GM18508 (cell line): ENCODE results near the gene THOC6.

Source experiments
- ATAC-seq: cut with Tn5 transposase; IDR thresholded peaks from one replicate; pipeline ENCODE4 v1.9.1; 2021; ENCODE audit warnings: moderate number of reproducible peaks; ENCODE audit not compliant: insufficient read depth, unreplicated experiment

THOC6 gene

GRCh38 chr16:2990891-2991290, 32.9 kb upstream of the THOC6 start:
- ATAC-seq: no peak

GRCh38 chr16:2991566-2992261, 32.1 kb upstream of the THOC6 start:
- ATAC-seq: no peak

GRCh38 chr16:2992383-2993081, 31.3 kb upstream of the THOC6 start:
- no peak for ATAC-seq

GRCh38 chr16:2996298-2996697, 27.5 kb upstream of the THOC6 start:
- no peak for ATAC-seq

GRCh38 chr16:2999929-3000328, 23.9 kb upstream of the THOC6 start:
- no peak for ATAC-seq

GRCh38 chr16:3000540-3000939, 23.3 kb upstream of the THOC6 start:
- ATAC-seq: no peak

- ATAC-seq: no peak
These were observed 22.5 kb upstream of the THOC6 start for GRCh38 chr16:3001316-3001715.

GRCh38 chr16:3003582-3004270, 20.1 kb upstream of the THOC6 start:
- ATAC-seq: peak; percentile 88

GRCh38 chr16:3004319-3004718, 19.5 kb upstream of the THOC6 start:
- ATAC-seq: no peak

GRCh38 chr16:3004781-3005284, 19.0 kb upstream of the THOC6 start:
- ATAC-seq: no peak

GRCh38 chr16:3007059-3007956, 16.5 kb upstream of the THOC6 start:
- no peak for ATAC-seq

- ATAC-seq: no peak
These were observed 15.7 kb upstream of the THOC6 start for GRCh38 chr16:3007957-3008689.

- no peak for ATAC-seq
These were observed 15.2 kb upstream of the THOC6 start for GRCh38 chr16:3008690-3009037.

GRCh38 chr16:3009568-3010390, 14.1 kb upstream of the THOC6 start:
- no peak for ATAC-seq

- ATAC-seq: no peak
These were observed 13.3 kb upstream of the THOC6 start for GRCh38 chr16:3010510-3010909.

- ATAC-seq: no peak
These were observed 11.6 kb upstream of the THOC6 start for GRCh38 chr16:3012246-3012645.

- ATAC-seq: no peak
These were observed 10.9 kb upstream of the THOC6 start, which contains the start of gene CLDN9 for GRCh38 chr16:3012828-3013420. Gene CLDN9 (plus strand): TSS chr16:3012923. CDS start chr16:3013363, 440 bp downstream.

GRCh38 chr16:3013491-3013951, 10.3 kb upstream of the THOC6 start:
- ATAC-seq: no peak
